GM13977 (cell line): Measurements from ENCODE around the gene TMEM123.

Experiments
- DNase-seq: peaks from one replicate; pipeline ENCODE4 v3.0.0; 2012; ENCODE audit warnings: low spot score
- in situ Hi-C: fragments of 300-500 bp; cut with MboI; formaldehyde crosslinking; loops from one replicate; pipeline ENCODE4 v1.12.0; 2022; ENCODE audit warnings: low sequenced_read_pairs, low pct_unique_long_range_greater_than_20kb, mixed read lengths, inconsistent platforms; ENCODE audit not compliant: unreplicated experiment
- TF ChIP-seq, protein P1 (sequence below): IDR thresholded peaks from 2 replicates; pipeline ENCODE4 v1.5.1; 2012; ENCODE audit warnings: mild to moderate bottlenecking, control low read depth; ENCODE audit not compliant: insufficient read depth; ENCODE audit errors: extremely low read depth, missing control alignments

Gene TMEM123

DNA sequence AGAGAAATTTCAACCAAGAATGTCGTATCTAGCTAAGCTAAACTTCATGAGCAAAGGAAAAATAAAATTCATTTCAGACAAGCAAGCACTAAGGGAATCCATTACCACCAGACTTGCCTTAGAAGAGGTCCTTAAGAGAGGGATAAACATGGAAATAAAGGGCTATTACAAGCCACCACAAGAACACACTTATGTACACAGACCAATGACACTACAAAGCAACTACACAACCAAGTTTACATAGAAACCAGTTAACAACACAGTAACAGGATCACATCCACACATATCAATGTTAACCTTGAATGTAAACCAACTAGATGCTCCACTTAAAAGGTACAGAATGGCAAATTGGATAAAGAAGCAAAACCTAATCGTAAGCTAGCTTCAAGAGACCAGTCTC, 38.0 kb downstream of the TMEM123 start:
- in situ Hi-C loops: no loop called here
- TF ChIP-seq, protein P1, sequence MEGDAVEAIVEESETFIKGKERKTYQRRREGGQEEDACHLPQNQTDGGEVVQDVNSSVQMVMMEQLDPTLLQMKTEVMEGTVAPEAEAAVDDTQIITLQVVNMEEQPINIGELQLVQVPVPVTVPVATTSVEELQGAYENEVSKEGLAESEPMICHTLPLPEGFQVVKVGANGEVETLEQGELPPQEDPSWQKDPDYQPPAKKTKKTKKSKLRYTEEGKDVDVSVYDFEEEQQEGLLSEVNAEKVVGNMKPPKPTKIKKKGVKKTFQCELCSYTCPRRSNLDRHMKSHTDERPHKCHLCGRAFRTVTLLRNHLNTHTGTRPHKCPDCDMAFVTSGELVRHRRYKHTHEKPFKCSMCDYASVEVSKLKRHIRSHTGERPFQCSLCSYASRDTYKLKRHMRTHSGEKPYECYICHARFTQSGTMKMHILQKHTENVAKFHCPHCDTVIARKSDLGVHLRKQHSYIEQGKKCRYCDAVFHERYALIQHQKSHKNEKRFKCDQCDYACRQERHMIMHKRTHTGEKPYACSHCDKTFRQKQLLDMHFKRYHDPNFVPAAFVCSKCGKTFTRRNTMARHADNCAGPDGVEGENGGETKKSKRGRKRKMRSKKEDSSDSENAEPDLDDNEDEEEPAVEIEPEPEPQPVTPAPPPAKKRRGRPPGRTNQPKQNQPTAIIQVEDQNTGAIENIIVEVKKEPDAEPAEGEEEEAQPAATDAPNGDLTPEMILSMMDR: no peak
- no peak for DNase-seq

DNA sequence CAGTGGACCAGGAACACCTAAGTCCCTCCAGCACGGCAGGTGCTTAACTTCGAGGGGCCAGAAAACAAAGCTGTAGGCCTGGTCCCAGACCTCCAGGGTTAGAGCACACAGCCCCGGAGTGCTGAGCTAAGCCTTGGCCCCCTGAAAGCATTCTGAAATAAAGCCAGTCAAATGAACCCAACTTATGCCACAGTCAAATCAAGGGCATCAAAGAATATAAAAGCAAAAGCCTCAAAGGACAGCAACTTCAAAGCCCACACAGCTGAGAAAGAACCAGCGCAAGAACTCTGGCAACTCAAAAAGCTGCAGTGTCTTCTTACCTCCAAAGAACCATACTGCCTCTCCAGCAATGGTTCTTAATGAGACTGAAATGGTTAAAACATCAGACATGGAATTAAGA, 39.1 kb downstream of the TMEM123 start:
- in situ Hi-C loops: no loop called here
- TF ChIP-seq, protein P1: no peak
- DNase-seq: no peak

DNA sequence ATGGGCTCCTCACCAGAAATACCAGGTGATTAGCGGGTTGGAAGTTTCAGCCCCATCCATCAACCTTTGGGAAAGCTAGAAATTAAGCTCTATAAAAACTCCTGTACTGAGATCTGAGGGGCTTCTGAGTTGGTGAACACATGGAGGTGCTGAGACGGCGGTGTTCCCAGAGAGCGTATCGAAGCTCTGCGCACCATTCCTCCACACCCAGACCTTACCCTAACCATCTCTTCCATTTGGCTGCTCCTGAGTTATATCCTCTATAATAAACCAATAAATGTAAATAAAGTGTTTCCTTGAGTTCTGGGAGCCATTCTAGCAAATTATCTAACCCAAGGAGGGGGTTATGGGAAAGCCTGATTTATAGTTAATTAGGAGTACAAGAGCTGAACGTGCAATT, 41.4 kb downstream of the TMEM123 start:
- TF ChIP-seq, protein P1: no peak
- in situ Hi-C loops: no loop called here
- no peak for DNase-seq

DNA sequence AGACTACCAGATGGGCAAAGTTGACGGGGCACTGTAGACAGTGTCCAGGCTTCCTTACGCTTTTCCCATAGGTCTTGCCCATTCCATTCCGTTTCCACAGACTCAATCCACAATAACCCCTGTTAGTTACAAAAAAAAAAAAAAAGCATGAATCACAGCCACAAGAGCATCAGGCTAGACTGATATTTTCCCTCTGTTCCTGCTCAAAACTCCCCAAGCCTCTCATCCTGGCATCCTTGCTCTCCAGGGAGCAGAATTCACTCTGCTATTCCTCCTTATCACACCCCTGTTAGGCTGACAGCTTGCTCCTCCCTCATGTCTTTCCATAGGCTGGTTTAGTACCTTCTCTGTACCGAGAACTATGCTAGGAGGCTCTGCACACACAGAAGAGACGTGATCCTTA, 42.2 kb downstream of the TMEM123 start:
- TF ChIP-seq, protein P1: no peak
- no peak for DNase-seq

DNA sequence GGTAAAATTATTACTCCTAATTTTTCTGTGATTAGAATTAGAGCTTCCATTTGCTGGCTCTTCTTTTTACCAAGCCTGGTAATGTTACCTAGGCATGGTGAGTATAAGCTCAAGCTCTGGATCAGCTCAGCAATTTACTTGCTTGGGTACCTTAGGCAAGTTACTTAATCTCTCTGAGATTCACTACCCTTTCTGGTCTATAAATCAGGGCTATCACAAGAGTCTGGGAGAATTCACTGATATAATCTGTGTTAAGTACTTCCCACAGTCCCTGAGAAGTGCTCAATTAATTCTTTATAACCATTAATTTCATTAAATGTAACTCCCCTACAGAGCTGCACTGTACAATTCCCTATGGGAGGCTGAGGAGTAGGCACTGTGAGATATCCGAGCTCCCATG, 44.2 kb downstream of the TMEM123 start:
- in situ Hi-C loops: no loop called here
- DNase-seq: no peak
- TF ChIP-seq, protein P1: no peak

More for the DNA sequence above, 42.2 kb downstream of the TMEM123 start:
- in situ Hi-C loops: no loop called here

DNA sequence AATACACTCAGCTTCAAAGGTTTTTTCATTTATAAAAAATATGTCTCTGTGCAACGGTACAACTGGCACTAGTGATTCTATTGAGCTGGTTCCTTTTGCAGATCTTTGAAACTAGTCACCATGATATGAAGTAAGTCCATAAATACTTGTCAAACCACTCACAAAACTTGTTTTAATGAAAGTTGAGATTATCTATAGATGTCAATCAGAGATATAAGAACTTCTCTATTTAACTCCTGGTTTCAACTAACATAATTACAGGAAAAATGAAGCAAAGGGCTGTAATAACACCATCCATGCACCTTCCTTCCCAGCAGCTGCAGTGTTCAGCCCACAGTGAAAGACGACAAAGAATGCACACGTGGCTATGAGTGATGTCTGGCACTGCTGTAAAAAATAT, 44.7 kb downstream of the TMEM123 start:
- in situ Hi-C loops: no loop called here
- TF ChIP-seq, protein P1: no peak
- no peak for DNase-seq

DNA sequence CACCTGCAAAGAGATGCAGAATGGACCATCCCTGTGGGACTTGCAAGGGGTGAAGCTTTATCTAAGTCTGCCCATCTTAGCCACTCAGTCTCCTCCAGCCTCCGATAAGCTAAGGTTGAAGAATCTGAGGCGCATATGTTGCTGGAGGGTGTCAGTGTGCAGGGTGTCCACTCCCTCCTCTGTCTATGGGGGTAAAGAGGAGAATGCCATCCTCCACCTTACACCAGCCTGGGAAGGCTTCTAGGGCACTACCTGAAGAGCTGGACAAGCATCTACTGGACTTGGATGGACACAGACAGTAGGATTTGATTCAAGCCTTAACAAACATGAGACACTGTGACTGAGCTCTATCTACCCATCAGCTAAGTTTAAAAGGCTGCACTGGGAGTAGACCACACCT, 46.5 kb downstream of the TMEM123 start:
- TF ChIP-seq, protein P1: no peak
- in situ Hi-C loops: no loop called here

More for the DNA sequence above, 46.5 kb downstream of the TMEM123 start:
- DNase-seq: no peak
